Liver (tissue), 3 donors: ENCODE measurements around the gene ORC3.

Experiments used
- EGR1 ChIP-seq, 2 donors: IDR thresholded peaks; 2 replicates each; pipeline ENCODE4 v1.6.1; 2016 to 2018; ENCODE audit warnings: antibody characterized with exemption in 2 of 2, low read depth in 2 of 2
- REST ChIP-seq: IDR thresholded peaks from 2 replicates; pipeline ENCODE4 v1.6.1; 2016; ENCODE audit warnings: antibody characterized with exemption, mild to moderate bottlenecking
- TF ChIP-seq, protein P1 (sequence below): fragments of 150-350 bp; IDR thresholded peaks from 2 replicates; pipeline ENCODE4 v1.5.1; 2017; ENCODE audit warnings: improper control_type of control experiment, low read depth, low read length; ENCODE audit not compliant: missing input control
- TF ChIP-seq, protein P2 (sequence below): IDR thresholded peaks from 2 replicates; pipeline ENCODE4 v1.6.1; 2016; ENCODE audit warnings: antibody characterized with exemption
- donor health status: healthy.
- donor health status: healthy.

GRCh38 chr6:87628881-87629280 lies 38.9 kb downstream of the ORC3 start:
- TF ChIP-seq, protein P1, sequence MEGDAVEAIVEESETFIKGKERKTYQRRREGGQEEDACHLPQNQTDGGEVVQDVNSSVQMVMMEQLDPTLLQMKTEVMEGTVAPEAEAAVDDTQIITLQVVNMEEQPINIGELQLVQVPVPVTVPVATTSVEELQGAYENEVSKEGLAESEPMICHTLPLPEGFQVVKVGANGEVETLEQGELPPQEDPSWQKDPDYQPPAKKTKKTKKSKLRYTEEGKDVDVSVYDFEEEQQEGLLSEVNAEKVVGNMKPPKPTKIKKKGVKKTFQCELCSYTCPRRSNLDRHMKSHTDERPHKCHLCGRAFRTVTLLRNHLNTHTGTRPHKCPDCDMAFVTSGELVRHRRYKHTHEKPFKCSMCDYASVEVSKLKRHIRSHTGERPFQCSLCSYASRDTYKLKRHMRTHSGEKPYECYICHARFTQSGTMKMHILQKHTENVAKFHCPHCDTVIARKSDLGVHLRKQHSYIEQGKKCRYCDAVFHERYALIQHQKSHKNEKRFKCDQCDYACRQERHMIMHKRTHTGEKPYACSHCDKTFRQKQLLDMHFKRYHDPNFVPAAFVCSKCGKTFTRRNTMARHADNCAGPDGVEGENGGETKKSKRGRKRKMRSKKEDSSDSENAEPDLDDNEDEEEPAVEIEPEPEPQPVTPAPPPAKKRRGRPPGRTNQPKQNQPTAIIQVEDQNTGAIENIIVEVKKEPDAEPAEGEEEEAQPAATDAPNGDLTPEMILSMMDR, result no peak
- TF ChIP-seq EGR1 (IDR thresholded peaks at IDR 0.05; ENCODE audit: low read depth in 2 of 2), result no peak
- TF ChIP-seq REST, result no peak
- TF ChIP-seq, protein P2, sequence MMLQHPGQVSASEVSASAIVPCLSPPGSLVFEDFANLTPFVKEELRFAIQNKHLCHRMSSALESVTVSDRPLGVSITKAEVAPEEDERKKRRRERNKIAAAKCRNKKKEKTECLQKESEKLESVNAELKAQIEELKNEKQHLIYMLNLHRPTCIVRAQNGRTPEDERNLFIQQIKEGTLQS, result no peak
